ENCODE results near the gene NRCAM.

DNA sequence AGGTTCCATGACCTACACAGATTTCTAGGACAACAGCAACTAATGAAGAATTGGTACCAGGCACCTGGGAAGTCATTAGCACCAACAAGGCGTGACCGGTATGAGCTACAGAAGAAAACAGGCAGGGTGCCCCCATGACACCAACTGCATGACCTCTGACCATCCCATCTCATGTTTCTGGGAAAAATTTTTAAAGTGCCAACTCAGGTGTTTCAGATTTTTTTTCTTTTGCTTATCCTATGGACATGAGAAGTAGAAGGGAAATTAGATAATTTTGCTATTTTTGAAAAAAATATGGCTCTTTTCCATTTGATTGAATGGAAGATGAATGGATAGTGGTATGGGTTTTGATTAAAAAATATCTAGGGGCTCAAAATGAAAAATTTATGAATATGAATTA is 154.8 kb downstream of the NRCAM start:
- TF ChIP-seq EZH2 (IDR thresholded peaks at IDR 0.05; ENCODE audit: borderline replicate concordance, low read depth, low read length, poor library complexity, severe bottlenecking): no peak
- TF ChIP-seq, protein P1, sequence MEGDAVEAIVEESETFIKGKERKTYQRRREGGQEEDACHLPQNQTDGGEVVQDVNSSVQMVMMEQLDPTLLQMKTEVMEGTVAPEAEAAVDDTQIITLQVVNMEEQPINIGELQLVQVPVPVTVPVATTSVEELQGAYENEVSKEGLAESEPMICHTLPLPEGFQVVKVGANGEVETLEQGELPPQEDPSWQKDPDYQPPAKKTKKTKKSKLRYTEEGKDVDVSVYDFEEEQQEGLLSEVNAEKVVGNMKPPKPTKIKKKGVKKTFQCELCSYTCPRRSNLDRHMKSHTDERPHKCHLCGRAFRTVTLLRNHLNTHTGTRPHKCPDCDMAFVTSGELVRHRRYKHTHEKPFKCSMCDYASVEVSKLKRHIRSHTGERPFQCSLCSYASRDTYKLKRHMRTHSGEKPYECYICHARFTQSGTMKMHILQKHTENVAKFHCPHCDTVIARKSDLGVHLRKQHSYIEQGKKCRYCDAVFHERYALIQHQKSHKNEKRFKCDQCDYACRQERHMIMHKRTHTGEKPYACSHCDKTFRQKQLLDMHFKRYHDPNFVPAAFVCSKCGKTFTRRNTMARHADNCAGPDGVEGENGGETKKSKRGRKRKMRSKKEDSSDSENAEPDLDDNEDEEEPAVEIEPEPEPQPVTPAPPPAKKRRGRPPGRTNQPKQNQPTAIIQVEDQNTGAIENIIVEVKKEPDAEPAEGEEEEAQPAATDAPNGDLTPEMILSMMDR (conservative IDR thresholded peaks at IDR 0.05; ENCODE audit: low read depth, low read length): no peak

Measured in A673 (cell line).